GM21381 (cell line): ENCODE data around the gene CMPK1.
"Not testable (repeated sequence)": the region's sequence is repeated elsewhere in the genome, so short reads cannot be mapped to it uniquely, and the experiment has no call there.

Experiments
- ATAC-seq: cut with Tn5 transposase; IDR thresholded peaks from one replicate; pipeline ENCODE4 v1.9.1; 2021; ENCODE audit warnings: mild to moderate bottlenecking, moderate library complexity; ENCODE audit not compliant: unreplicated experiment

The CMPK1 gene

DNA sequence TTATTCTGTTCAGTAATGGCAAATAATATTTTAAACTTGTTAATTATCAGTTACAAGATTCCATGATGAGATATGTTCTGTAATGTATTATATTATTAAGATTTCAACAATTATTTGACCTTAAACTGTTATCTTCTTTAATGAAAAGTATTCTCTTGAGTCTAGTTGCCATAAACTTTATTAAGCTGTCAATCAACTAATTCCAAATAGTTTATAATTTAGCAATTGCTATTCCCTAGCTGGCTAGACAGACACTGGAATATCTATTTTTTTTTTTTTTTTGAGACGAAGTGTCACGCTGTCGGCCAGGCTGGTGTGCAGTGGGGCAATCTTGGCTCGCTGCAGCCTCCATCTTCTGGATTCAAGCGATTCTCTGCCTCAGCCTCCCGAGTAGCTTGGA lies 3.8 kb downstream of the CMPK1 start:
- ATAC-seq: no peak

- no peak for ATAC-seq
Observed at GRCh38 chr1:47338249-47339077, 4.9 kb downstream of the CMPK1 start.

DNA sequence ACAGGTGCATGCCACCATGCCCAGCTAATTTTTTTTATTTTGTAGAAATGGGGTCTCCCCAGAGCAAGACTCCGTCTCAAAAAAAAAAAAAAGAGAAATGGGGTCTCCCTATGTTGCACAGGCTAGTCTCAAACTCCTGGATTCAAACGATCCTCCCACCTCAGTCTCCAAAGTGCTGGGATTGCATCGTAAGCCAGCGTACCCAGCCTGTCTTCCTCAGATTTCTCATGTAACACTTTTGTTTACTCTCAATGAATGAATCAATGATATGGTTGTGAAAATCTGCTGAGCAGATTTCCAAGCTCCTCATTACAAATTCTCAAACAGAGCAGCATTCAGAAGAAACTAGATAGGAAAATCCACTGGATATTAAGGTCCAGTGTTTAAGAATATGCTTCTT lies 6.6 kb downstream of the CMPK1 start:
- no peak for ATAC-seq

DNA sequence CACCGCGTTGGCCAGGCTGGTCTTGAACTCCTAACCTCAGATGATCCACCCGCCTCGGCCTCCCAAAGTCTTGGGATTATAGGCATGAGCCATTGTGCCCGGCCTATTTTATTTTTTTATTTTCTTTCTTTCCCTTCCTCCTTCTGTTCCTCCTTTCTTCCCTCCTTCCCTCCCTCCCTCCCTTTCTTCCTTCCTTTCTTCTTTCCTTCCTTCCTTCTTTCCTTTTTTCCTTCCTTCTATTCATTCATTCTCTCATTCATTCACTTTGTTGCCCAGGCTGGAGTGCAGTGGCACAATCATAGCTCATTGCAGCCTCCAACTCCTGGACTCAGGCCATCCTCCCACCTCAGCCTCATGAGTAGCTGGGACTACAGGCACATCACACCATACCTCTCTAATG lies 13.4 kb downstream of the CMPK1 start:
- ATAC-seq: not testable (repeated sequence)

DNA sequence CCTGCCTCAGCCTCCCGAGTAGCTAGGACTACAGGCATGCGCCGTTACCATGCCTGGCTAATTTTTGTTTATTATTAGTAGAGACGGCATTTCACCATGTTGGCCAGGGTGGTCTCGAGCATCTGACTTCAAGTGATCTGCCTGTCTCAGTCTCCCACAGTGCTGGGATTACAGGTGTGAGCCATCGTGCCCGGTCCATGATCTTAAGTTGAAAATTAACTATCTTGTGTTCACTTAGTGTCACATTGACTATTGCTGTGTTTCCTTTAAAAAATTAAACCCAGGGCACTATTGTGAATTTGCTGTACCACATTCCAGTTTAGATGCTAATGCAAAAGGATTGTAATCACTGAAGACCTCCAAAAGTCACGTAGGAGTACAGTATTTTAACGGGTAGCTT lies 14.1 kb downstream of the CMPK1 start:
- no peak for ATAC-seq

DNA sequence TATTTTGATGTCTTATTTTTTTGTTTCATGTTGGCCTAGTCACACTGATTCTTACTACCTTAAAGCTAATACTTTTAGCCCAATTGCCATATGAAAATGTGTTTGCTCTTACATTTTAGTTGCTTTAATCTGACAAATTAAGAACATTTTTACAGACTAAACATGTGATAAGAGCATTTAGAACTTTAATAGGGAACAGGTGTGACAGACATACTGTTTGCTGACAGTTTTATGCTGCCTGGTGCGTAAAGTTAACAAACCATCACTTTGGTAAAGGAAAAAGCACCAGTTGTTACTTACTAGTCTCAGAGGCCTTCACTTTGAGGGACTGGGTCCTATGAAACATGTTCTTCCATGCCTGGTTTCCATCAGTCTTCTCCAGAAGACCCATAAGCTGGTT lies 14.7 kb downstream of the CMPK1 start:
- no peak for ATAC-seq

DNA sequence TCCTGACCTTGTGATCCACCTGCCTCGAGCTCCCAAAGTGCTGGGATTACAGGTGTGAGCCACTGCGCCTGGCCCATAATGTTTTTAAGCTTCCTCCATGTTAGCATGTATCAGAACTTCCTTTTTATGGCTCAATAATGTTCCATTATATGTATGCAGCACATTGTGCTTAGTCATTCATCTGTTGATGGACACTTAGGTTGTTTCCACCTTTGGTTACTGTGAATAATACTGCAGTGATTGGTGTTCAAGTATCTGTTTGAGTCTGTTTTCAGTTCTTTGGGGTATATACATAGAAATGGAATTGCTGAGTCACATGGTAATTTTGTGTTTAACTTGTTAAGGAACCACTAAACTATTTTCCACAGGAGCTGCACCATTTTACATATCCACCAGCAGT lies 17.7 kb downstream of the CMPK1 start:
- peak; percentile 73 for ATAC-seq

GRCh38 chr1:47361380-47361779 lies 27.8 kb downstream of the CMPK1 start:
- no peak for ATAC-seq

GRCh38 chr1:47362828-47363227 lies 29.2 kb downstream of the CMPK1 start:
- ATAC-seq: no peak

- no peak for ATAC-seq
Observed at GRCh38 chr1:47367651-47368050, 34.1 kb downstream of the CMPK1 start.

GRCh38 chr1:47371016-47371517 lies 37.5 kb downstream of the CMPK1 start:
- ATAC-seq: no peak

GRCh38 chr1:47374501-47374900 lies 40.9 kb downstream of the CMPK1 start:
- no peak for ATAC-seq

GRCh38 chr1:47378147-47378546 lies 44.6 kb downstream of the CMPK1 start:
- ATAC-seq: no peak

DNA sequence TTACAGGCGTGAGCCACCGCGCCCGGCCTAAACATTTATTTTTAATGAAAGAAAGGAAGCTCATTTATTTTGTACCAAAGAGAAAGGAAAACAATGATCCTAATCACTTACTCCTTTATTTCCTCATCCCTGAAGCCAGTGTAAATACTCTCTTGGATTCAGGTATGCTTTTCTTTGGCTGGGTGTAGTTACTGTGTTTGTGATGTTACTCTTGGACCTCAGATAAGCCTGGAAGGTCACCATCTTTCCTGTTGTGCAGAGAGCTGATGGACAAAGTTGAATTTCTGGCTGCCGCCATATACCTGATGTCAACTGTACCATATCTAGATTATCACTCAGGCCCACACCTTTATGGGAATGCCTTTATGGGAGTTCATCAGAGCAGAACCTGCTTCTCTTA lies 47.1 kb downstream of the CMPK1 start:
- ATAC-seq: no peak

DNA sequence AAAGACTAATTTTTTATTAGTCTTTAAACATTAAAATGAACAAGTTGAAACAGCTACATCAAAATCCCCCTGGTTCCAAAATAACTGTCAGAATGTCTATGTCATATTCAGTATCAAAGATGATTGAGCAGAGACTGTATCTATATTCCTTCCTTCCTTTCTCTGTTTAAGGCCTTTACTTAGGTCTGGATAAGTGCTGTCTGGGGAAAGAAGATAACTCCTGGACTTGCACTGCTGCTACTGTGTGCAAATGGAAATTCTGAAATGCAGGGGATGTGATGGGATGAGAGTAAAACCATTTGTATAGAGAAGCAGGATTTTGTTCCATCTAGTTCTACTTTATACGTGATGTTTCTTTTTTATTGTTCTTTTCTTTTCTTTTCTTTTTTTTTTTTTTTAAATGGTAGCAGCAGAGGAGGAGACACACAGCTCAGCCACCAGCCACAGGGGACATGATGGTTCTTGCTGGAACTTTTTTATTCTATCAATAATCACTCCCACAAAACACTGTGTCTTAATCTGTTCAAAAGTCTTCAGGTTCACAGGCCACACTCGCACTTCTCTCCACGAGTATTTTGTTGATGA lies 48.9 kb downstream of the CMPK1 start:
- no peak for ATAC-seq

DNA sequence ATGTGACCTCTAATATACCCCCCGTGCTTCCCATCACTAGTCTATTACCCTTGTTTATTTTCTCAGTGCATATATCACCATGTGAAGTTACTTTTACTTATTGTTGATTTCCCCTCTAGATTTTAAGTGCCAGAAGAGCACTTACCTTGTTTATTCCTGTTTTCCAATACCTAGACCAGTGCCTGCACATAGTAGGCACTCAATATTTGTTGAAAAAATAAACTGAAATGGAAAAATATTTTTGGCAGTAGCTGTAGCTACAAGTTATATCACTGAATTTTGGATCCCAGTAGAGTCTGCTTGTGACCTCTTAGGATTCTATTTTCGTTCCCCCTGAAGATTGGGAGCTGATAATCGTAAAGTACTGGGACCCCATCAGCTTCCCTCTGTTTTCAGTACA lies 50.5 kb downstream of the CMPK1 start:
- ATAC-seq: no peak

DNA sequence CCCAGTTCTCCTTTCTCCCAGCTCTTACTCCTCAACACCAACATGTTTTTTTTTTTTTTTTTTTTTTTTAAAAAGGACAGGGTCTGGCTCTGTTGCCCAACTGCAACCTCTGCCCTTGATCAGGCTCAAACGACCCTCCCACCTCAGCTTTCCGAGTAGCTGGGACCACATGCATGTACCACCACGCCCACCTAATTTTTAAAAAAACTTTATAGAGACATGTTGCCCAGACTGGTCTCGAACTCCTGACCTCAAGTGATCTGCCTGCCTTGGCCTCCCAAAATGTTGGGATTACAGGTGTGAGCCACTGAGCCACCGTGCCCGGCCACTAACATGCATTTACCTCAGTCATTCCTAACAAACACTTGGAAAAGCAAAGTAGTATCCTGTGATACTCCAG lies 51.4 kb downstream of the CMPK1 start:
- ATAC-seq: no peak

GRCh38 chr1:47386268-47386667 lies 52.7 kb downstream of the CMPK1 start:
- ATAC-seq: no peak

- ATAC-seq: peak; percentile 11
Observed at GRCh38 chr1:47388030-47388890, 54.7 kb downstream of the CMPK1 start.

GRCh38 chr1:47388891-47389238 lies 55.3 kb downstream of the CMPK1 start:
- peak; percentile 81 for ATAC-seq

GRCh38 chr1:47389731-47390130 lies 56.1 kb downstream of the CMPK1 start:
- ATAC-seq: no peak

- ATAC-seq: no peak
Observed at GRCh38 chr1:47390843-47391242, 57.3 kb downstream of the CMPK1 start.
